Peyer's patch (tissue), 4 donors: Measurements from ENCODE around the gene MAP3K6. TPM values are rescaled to one million over a fixed set of nuclear protein-coding genes. Genes with fewer than 3 reads are reported as not detected.
A peak's percentile ranks its signal among the peaks of the same experiment; 100 is the strongest.

Source experiments
- DNase-seq, 3 donors: peaks; one replicate each; pipeline ENCODE4 v3.0.0-alpha.2; 2017 to 2019
- H3K27ac ChIP-seq, 4 donors: fragments of 200-600 bp; sonication (generic); one replicate each; pipeline ENCODE4 v1.5.1; 2016 to 2019
- H3K27me3 ChIP-seq, 2 donors: fragments of 200-600 bp; sonication (generic); one replicate each; pipeline ENCODE4 v1.5.1; 2019
- H3K36me3 ChIP-seq, 3 donors: fragments of 200-600 bp; sonication (generic); one replicate each; pipeline ENCODE4 v1.5.1; 2016 to 2019
- H3K4me1 ChIP-seq, 4 donors: fragments of 200-600 bp; sonication (generic); one replicate each; pipeline ENCODE4 v1.5.1; 2016 to 2019
- H3K4me3 ChIP-seq, 4 donors: fragments of 200-600 bp; sonication (generic); 1 replicate in 3 of 4; 2 replicates in 1 of 4; pipeline ENCODE4 v1.5.1; 2016 to 2019; ENCODE audit warnings: mild to moderate bottlenecking in 1 of 4
- H3K9me3 ChIP-seq, 4 donors: fragments of 200-600 bp; sonication (generic); one replicate each; pipeline ENCODE4 v1.5.1; 2016 to 2019; ENCODE audit warnings: mild to moderate bottlenecking in 1 of 4
- POLR2A ChIP-seq, 2 donors: fragments of 450-650 bp; IDR thresholded peaks; one replicate each; pipeline ENCODE4 v1.5.1; 2017; ENCODE audit warnings: antibody characterized with exemption in 2 of 2, mild to moderate bottlenecking in 2 of 2, moderate library complexity in 2 of 2
- total RNA-seq, 4 donors: library from RNA; depleted of rRNA; stranded (reverse); fragments of >200 nt; gene quantifications; one replicate each; pipeline ENCODE4 v1.1.0, GENCODE V29; 2016
- TF ChIP-seq, protein P1 (sequence below), 6 experiments: fragments of 450-650 bp in 4 of 6; fragments of 200-600 bp in 2 of 6; sonication (generic) in 1 of 6; IDR thresholded peaks; one replicate each; pipeline ENCODE4 v1.5.1; 2017 to 2019; ENCODE audit warnings: antibody characterized with exemption in 6 of 6, mild to moderate bottlenecking in 3 of 6, moderate library complexity in 1 of 6

The MAP3K6 gene
- total RNA-seq, 4 donors from 2014 or later = 6.3 to 124 (median 34.1) TPM

DNA sequence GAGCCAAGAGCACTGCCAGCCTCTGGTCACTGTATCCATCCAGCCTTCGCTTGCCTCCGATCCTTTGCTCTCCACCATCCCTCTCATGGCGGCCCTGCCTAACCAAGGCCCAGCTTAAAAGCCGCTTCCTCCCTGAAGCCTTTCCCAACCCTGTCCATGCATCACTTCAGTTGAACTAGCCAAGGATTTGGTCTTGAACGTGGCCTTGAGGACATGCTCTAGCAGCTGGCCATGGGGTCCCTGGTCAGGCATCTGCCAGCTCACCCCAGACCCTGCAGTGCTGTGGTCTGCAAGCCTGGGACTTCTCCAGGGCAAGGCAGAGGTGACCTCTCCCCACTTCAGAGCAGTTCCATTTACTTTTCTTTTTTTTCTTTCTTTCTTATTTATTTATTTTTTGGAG, 30.0 kb downstream of the MAP3K6 start:
- TF ChIP-seq, protein P1, sequence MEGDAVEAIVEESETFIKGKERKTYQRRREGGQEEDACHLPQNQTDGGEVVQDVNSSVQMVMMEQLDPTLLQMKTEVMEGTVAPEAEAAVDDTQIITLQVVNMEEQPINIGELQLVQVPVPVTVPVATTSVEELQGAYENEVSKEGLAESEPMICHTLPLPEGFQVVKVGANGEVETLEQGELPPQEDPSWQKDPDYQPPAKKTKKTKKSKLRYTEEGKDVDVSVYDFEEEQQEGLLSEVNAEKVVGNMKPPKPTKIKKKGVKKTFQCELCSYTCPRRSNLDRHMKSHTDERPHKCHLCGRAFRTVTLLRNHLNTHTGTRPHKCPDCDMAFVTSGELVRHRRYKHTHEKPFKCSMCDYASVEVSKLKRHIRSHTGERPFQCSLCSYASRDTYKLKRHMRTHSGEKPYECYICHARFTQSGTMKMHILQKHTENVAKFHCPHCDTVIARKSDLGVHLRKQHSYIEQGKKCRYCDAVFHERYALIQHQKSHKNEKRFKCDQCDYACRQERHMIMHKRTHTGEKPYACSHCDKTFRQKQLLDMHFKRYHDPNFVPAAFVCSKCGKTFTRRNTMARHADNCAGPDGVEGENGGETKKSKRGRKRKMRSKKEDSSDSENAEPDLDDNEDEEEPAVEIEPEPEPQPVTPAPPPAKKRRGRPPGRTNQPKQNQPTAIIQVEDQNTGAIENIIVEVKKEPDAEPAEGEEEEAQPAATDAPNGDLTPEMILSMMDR (IDR thresholded peaks at IDR 0.05) = no peak
- TF ChIP-seq POLR2A (IDR thresholded peaks at IDR 0.05) = no peak
- peaks cover 0 to 49% (median 0%) of the 10 kb centered on the region in 3 donors for H3K36me3 ChIP-seq
- DNase-seq = no peak
- H3K9me3 ChIP-seq = no peaks in the 10 kb centered on the region
- peaks cover 0 to 10% (median 8%) of the 10 kb centered on the region in 4 donors for H3K4me1 ChIP-seq
- H3K4me3 ChIP-seq = no peak overlapping the region
- no peak overlapping the region for H3K27ac ChIP-seq
- no peaks in the 10 kb centered on the region for H3K27me3 ChIP-seq

DNA sequence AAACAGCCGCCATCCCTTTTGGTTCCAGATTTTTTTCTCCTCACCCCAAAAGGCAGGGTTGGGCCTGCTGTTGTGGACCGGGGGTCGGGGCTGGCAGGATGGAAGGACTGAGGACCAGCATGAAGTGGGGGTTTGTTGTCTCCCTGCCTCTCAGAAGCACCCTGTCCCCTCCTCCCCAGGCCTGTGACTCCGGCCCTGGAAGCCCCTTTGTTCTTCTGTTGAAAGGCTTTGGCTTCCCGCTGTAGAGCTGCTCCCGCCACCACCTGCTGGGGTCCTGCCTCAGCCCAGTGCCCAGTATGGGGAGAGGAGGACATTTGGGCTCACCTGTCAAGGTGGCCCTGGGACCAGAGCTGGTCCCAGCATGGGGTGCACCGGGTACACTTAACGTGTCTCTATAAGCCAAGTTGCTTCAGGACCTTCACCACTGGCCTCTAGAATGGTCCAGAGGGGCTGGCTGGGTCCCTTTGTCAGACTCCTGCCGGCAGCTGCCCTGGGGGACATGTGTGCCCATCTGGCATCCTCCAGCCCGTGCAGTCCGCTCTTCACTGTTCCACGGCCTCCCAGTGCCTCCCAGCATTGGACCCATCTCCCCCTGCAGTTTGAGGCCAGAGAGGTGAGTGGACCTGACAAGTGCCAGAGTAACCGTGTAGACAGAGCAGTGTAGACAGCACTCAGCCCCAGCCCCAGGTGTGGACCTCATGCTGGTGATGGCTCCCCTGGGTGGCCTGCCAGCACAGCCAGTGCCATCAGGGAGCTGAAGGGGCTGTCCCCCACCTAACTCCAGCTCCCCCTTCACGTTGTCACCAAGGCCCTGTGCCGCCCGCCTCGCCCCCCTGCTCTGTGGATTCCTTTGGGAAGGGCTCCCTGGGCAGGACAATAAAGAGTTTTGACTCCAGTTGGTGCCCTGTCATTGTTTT, 31.0 kb downstream of the MAP3K6 start:
- Histone ChIP-seq H3K36me3 (peaks cover 0 to 55% (median 0%) of the 10 kb centered on the region in 3 donors), H3K27me3 (no peaks in the 10 kb centered on the region), H3K4me3 (no peak overlapping the region), H3K27ac (no peak overlapping the region), H3K4me1 (peaks cover 0 to 3% (median under 1%) of the 10 kb centered on the region in 4 donors), H3K9me3 (no peaks in the 10 kb centered on the region)
- no peak for DNase-seq
- no peak for TF ChIP-seq POLR2A (IDR thresholded peaks at IDR 0.05)
- TF ChIP-seq, protein P1 (IDR thresholded peaks at IDR 0.05) = no peak

DNA sequence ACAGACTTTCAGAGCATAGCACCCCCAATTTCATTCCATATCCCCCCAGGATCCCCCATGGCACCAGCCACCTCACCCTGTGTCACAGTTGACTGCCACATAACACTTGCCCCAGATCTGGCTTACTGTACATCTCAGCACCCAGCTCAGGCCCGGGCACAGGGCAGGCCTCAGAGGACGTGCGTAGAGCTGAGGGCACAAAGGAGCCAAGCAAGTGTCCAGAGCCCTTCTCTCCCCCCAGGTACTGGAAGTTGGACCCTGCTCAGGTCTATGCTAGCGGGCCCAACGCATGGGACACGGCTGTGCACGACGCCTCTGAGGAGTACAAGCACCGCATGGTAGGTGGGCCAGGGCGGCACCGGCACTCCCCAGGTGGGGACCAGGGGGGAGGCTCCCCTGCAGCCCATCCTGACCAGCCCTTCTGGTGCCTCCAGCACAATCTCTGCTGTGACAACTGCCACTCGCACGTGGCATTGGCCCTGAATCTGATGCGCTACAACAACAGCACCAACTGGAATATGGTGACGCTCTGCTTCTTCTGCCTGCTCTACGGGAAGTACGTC, 33.0 kb downstream of the MAP3K6 start:
- Histone ChIP-seq H3K4me3 (no peak overlapping the region), H3K27me3 (no peaks in the 10 kb centered on the region), H3K27ac (no peak overlapping the region), H3K4me1 (no peaks in the 10 kb centered on the region), H3K36me3 (peaks cover 0 to 60% (median 0%) of the 10 kb centered on the region in 3 donors), H3K9me3 (no peaks in the 10 kb centered on the region)
- no peak for DNase-seq
- TF ChIP-seq, protein P1 (IDR thresholded peaks at IDR 0.05) = no peak
- TF ChIP-seq POLR2A (IDR thresholded peaks at IDR 0.05) = no peak

DNA sequence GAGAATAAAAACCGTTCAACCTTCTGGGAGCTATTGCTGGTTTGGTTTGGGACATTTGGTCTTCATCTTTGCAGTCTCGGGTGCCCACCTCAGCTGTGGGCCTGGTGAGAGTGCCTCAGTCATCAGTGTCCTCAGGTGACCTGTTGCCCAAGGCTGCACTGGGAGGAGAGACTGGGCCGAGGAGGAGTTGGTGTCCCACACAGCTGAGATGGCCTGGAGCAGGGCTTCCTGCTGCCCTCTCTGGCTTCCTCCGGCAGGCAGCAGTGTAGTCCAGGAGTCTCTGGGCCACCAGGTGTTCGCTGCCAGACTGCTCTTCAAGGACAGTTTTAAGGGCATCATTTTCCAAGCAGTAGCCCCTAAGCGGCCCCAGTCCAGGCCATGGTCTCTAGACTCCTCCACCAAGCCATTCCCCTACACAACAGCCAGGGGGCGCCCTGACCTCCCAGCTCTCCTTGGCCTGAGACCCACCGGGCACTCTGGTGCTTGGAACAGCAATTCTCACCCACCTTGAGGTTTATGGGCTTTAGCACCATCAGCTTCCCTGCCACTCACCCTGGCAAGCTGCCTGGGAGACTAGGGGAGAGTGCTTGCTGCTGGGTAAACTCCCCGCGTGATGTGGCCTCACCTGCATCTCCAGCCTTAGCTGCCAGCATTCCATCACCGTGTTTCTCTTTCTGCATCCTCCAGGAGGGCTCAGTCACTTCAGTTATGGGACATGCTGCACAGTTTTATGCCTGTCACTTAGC, 34.1 kb downstream of the MAP3K6 start:
- no peaks in the 10 kb centered on the region for H3K9me3 ChIP-seq
- H3K4me1 ChIP-seq = no peaks in the 10 kb centered on the region
- peak in 2 of 3 donors; percentile 39 to 70 for DNase-seq
- H3K27ac ChIP-seq = no peak overlapping the region
- no peaks in the 10 kb centered on the region for H3K27me3 ChIP-seq
- H3K4me3 ChIP-seq = no peak overlapping the region
- peaks cover 0 to 65% (median 0%) of the 10 kb centered on the region in 3 donors for H3K36me3 ChIP-seq
- TF ChIP-seq, protein P1 (IDR thresholded peaks at IDR 0.05) = peak; percentile 66 to 83 (median 74)
- no peak for TF ChIP-seq POLR2A (IDR thresholded peaks at IDR 0.05)

DNA sequence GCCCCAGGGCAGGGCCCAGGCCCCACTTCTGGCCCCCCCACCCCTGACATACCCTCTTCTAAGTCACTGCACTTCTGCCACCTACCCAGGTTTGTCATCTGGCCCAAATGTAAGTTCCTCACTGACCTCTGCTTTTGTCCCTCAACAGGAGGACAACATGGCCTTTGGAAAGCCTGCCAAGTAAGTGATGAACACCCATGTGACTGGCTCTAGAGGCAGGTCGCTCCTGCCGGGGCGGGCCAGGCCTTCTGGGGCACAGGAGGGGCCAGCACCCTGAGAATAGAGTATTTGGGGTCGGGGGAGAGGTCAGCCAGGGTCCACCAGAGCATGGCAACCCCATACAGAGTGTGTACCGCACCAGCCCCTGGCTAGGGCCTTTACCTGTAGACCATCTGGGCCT, 34.8 kb downstream of the MAP3K6 start:
- Histone ChIP-seq H3K36me3 (peaks cover 0 to 69% (median 0%) of the 10 kb centered on the region in 3 donors), H3K27ac (no peak overlapping the region), H3K9me3 (no peaks in the 10 kb centered on the region), H3K27me3 (no peaks in the 10 kb centered on the region), H3K4me1 (no peaks in the 10 kb centered on the region), H3K4me3 (no peak overlapping the region)
- no peak for TF ChIP-seq POLR2A (IDR thresholded peaks at IDR 0.05)
- TF ChIP-seq, protein P1 (IDR thresholded peaks at IDR 0.05) = no peak
- no peak for DNase-seq
